HL-60 (cell line): ENCODE measurements around the gene NELFB.

Source experiments
- DNase-seq, 2 experiments: peaks; one replicate each; pipeline ENCODE4 v3.0.0-alpha.2; 2010 to 2020; ENCODE audit warnings: low read depth in 1 of 2, low spot score in 1 of 2
- H3K27ac ChIP-seq: fragments of 250-450 bp; sonication (Bioruptor Pico); replicated peaks from 2 replicates; pipeline ENCODE4 v1.5.1; 2020; ENCODE audit warnings: mild to moderate bottlenecking, moderate library complexity
- H3K27me3 ChIP-seq: fragments of 250-450 bp; sonication (Bioruptor Pico); 2 replicates; pipeline ENCODE4 v1.5.1; 2021; ENCODE audit warnings: mild to moderate bottlenecking, moderate library complexity; ENCODE audit not compliant: insufficient read depth, poor library complexity, severe bottlenecking
- H3K4me3 ChIP-seq: replicated peaks from 2 replicates; pipeline ENCODE4 v1.5.1; 2011; ENCODE audit warnings: mild to moderate bottlenecking, control low read depth, low read length; ENCODE audit not compliant: insufficient read depth
- GABPA ChIP-seq: IDR thresholded peaks from 2 replicates; pipeline ENCODE4 v1.6.1; 2012; ENCODE audit warnings: low read depth
- POLR2AphosphoS5 ChIP-seq: IDR thresholded peaks from 2 replicates; pipeline ENCODE4 v1.6.1; 2012; ENCODE audit warnings: low read depth
- SPI1 ChIP-seq: IDR thresholded peaks from 2 replicates; pipeline ENCODE4 v1.6.1; 2012; ENCODE audit warnings: low read depth, mild to moderate bottlenecking, borderline replicate concordance
- TF ChIP-seq, protein P1 (sequence below): IDR thresholded peaks from 2 replicates; pipeline ENCODE4 v1.6.1; 2012; ENCODE audit warnings: low read depth; ENCODE audit not compliant: insufficient replicate concordance
- TF ChIP-seq, protein P2 (sequence below): IDR thresholded peaks from one replicate; pipeline ENCODE4 v1.5.1; 2011; ENCODE audit warnings: low read length, control low read depth, inconsistent platforms; ENCODE audit not compliant: insufficient read depth

NELFB gene

DNA sequence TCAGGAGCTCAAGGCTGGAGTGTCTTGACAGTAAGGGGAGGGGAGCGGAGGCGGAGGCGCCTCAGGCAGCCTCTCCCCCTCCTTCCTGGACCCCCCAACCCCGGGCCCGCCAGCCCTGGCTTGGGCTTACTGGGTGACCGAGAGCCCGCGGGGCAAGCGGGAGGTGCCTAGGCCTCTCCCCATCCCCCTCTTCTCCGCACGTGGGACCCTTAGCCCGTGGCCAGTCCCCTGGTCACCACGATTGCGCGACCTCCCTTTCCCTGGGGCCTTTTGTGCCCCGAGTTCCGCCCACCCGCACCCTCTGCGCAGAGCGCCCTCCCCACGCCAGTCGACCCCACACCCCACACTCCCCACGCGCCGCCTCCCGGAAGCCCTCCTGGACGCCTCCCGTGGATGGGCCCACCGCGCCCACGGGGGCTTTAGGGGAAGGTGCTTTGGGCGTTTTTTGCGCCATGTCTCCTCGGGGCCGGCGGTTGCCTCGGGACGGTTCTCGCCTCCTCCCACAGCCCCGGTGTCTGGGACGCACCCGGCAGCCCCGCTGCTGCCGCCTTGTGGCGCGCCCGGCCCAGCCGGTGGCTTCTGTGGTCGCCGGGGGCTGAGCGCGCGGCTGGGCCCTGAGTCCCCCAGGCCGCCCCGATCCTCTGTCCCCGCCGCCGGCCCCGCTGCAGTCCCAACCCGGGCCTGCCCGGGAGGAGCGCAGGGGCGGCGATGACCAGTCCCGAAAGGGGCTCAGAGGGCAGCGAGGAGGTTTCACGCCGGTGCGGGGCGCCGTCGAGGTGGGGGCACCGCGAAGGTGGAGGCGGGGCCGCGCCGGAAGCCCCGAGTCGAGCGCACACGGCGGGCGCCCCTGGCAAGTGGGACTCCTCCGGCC lies 25.6 kb downstream of the NELFB start:
- DNase-seq = no peak
- Histone ChIP-seq H3K27ac (no peak overlapping the region), H3K4me3 (no peak overlapping the region), H3K27me3 (no peaks in the 10 kb centered on the region)
- TF ChIP-seq, protein P1, sequence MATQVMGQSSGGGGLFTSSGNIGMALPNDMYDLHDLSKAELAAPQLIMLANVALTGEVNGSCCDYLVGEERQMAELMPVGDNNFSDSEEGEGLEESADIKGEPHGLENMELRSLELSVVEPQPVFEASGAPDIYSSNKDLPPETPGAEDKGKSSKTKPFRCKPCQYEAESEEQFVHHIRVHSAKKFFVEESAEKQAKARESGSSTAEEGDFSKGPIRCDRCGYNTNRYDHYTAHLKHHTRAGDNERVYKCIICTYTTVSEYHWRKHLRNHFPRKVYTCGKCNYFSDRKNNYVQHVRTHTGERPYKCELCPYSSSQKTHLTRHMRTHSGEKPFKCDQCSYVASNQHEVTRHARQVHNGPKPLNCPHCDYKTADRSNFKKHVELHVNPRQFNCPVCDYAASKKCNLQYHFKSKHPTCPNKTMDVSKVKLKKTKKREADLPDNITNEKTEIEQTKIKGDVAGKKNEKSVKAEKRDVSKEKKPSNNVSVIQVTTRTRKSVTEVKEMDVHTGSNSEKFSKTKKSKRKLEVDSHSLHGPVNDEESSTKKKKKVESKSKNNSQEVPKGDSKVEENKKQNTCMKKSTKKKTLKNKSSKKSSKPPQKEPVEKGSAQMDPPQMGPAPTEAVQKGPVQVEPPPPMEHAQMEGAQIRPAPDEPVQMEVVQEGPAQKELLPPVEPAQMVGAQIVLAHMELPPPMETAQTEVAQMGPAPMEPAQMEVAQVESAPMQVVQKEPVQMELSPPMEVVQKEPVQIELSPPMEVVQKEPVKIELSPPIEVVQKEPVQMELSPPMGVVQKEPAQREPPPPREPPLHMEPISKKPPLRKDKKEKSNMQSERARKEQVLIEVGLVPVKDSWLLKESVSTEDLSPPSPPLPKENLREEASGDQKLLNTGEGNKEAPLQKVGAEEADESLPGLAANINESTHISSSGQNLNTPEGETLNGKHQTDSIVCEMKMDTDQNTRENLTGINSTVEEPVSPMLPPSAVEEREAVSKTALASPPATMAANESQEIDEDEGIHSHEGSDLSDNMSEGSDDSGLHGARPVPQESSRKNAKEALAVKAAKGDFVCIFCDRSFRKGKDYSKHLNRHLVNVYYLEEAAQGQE = no peak
- TF ChIP-seq, protein P2, sequence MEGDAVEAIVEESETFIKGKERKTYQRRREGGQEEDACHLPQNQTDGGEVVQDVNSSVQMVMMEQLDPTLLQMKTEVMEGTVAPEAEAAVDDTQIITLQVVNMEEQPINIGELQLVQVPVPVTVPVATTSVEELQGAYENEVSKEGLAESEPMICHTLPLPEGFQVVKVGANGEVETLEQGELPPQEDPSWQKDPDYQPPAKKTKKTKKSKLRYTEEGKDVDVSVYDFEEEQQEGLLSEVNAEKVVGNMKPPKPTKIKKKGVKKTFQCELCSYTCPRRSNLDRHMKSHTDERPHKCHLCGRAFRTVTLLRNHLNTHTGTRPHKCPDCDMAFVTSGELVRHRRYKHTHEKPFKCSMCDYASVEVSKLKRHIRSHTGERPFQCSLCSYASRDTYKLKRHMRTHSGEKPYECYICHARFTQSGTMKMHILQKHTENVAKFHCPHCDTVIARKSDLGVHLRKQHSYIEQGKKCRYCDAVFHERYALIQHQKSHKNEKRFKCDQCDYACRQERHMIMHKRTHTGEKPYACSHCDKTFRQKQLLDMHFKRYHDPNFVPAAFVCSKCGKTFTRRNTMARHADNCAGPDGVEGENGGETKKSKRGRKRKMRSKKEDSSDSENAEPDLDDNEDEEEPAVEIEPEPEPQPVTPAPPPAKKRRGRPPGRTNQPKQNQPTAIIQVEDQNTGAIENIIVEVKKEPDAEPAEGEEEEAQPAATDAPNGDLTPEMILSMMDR = no peak
- no peak for TF ChIP-seq POLR2AphosphoS5
- TF ChIP-seq GABPA = no peak
- TF ChIP-seq SPI1 = no peak

DNA sequence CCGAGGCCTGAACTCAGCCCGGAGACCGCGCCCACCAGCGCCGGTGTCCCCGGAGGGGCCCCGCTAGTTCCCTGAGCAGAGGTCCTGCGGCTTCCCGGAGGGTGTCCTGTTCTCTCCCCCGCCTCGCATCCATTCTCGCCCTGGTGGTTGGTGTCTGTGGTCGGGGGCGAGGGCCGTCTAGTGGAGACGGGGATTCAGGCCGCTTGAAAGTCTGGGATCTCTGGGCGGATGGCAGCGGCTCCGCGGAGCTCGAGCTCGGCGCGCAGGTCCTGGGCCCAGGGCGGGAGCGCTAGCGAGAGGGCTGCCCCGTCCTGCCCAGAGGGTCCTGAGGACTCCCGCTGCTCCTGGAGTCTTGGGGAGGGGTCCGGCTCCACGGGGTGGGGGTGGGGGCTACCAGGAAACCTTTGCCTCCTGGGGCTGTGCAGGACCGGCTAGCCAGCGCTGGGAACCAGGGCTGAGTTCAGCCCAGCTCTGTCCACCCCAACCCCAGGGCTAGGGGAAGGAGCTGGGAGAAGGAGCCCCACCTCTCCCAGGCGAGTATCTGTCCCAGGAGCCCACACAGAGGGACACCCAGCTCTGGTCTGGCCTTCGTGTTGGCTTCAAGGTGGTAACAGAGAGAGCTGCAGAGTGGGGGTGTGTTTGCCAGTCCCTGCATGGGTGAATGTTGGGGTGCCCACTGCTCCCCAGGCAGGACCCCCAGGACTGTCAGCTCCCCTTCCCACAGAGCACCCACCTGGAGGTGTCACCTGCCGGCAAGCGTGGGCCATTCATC lies 26.4 kb downstream of the NELFB start:
- DNase-seq = no peak
- Histone ChIP-seq H3K27ac (no peak overlapping the region), H3K4me3 (no peak overlapping the region), H3K27me3 (no peaks in the 10 kb centered on the region)
- TF ChIP-seq SPI1 (no peak), GABPA (no peak), POLR2AphosphoS5 (no peak)
- TF ChIP-seq, protein P1 = no peak
- TF ChIP-seq, protein P2 = no peak

DNA sequence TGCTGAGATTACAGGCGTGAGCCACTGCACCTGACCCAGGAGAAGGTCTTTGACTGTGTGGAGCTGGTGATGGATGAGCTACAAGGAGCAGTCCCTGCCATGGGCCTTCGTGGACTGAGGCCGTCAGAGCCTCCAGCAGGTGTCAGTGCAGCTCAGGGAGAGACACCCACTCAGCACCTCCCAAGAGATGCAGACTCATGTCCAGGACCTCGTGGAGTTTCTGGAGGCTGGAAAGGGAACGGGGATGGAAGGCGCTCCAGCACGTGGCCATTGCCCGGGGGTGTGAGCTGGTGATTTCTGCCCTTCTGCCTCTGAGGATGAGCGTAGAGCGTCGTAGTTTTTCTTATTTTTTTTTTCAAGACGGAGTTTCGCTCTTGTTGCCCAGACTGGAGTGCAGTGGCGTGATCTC lies 31.9 kb downstream of the NELFB start:
- Histone ChIP-seq H3K27ac (no peak overlapping the region), H3K27me3 (no peaks in the 10 kb centered on the region), H3K4me3 (no peak overlapping the region)
- peak in 1 of 2 experiments; percentile 63 for DNase-seq
- TF ChIP-seq GABPA (no peak), POLR2AphosphoS5 (no peak), SPI1 (no peak)
- TF ChIP-seq, protein P1 = no peak
- TF ChIP-seq, protein P2 = peak; percentile 49
